SK-N-SH (cell line): ENCODE data around the gene BRINP3. TPM values are rescaled to one million over a fixed set of nuclear protein-coding genes. Genes with fewer than 3 reads are reported as not detected.

Experiments used
- CTCF ChIA-PET: fragments of 300-600, 350-600 bp; formaldehyde crosslinking; extraction: SDS; loops from one replicate; lab custom pipeline; 2021; lab: Yijun Ruan, JAX
- POLR2A ChIA-PET: fragments of 350-600 bp; sonication (Branson Sonifier 250); formaldehyde crosslinking; extraction: SDS; loops from one replicate; lab custom pipeline; 2020; ENCODE audit warnings: antibody characterized with exemption, inconsistent platforms; lab: Yijun Ruan, JAX
- DNase-seq: peaks from one replicate; pipeline ENCODE4 v3.0.0; 2012
- H2AFZ ChIP-seq: fragments of 200-600 bp; sonication (generic); 2 replicates; pipeline ENCODE4 v1.8.1; 2016; ENCODE audit warnings: antibody characterized with exemption, mild to moderate bottlenecking, low read depth
- H3F3A ChIP-seq: fragments of 200-600 bp; sonication (generic); replicated peaks from 2 replicates; pipeline ENCODE3; 2016; ENCODE audit warnings: antibody characterized with exemption, mild to moderate bottlenecking; ENCODE audit not compliant: insufficient read depth
- H3K27ac ChIP-seq, 2 experiments: fragments of 200-500 bp in 1 of 2; fragments of 200-600 bp in 1 of 2; sonication (Bioruptor generic) in 1 of 2; sonication (generic), shearing (Covaris generic) in 1 of 2; 2 replicates each; pipeline versions ENCODE4 v1.5.1 to v1.6.1; 2014 to 2016; ENCODE audit warnings: low read depth in 2 of 2, inconsistent platforms in 1 of 2, low read length in 1 of 2, mild to moderate bottlenecking in 1 of 2, mixed read lengths in 1 of 2
- H3K27me3 ChIP-seq: fragments of 200-600 bp; sonication (generic), shearing (Covaris generic); 2 replicates; pipeline ENCODE4 v1.6.1; 2016; ENCODE audit warnings: mixed run types; ENCODE audit not compliant: insufficient read depth
- H3K36me3 ChIP-seq, 2 experiments: fragments of 200-500 bp in 1 of 2; fragments of 200-600 bp in 1 of 2; sonication (Bioruptor generic) in 1 of 2; sonication (generic) in 1 of 2; replicated peaks in 1 of 2; 2 replicates each; pipeline versions ENCODE3 to v1.5.1; 2014 to 2016; ENCODE audit warnings: low read length in 1 of 2, mild to moderate bottlenecking in 1 of 2; ENCODE audit not compliant: insufficient read depth in 2 of 2, control insufficient read depth in 1 of 2
- H3K4me1 ChIP-seq, 2 experiments: fragments of 200-500 bp in 1 of 2; fragments of 200-600 bp in 1 of 2; sonication (Bioruptor generic) in 1 of 2; sonication (generic), shearing (Covaris generic) in 1 of 2; 2 replicates each; pipeline versions ENCODE4 v1.5.1 to v1.6.1; 2014 to 2016; ENCODE audit warnings: low read depth in 1 of 2, low read length in 1 of 2, mixed run types in 1 of 2; ENCODE audit not compliant: insufficient read depth in 2 of 2, control insufficient read depth in 1 of 2
- H3K4me2 ChIP-seq: fragments of 200-600 bp; sonication (generic), shearing (Covaris generic); 2 replicates; pipeline ENCODE4 v1.6.1; 2017; ENCODE audit warnings: mixed run types
- H3K4me3 ChIP-seq, 2 experiments: fragments of 200-500 bp in 1 of 2; fragments of 200-600 bp in 1 of 2; sonication (Bioruptor generic) in 1 of 2; sonication (generic), shearing (Covaris generic) in 1 of 2; 2 replicates each; pipeline versions ENCODE4 v1.5.1 to v1.8.1; 2014 to 2016; ENCODE audit warnings: low read depth in 2 of 2, inconsistent platforms in 1 of 2, low read length in 1 of 2, mild to moderate bottlenecking in 1 of 2, mixed read lengths in 1 of 2, moderate library complexity in 1 of 2
- H3K79me2 ChIP-seq: fragments of 200-600 bp; sonication (generic); 2 replicates; pipeline ENCODE4 v1.8.1; 2017; ENCODE audit warnings: mild to moderate bottlenecking; ENCODE audit not compliant: insufficient read depth
- H3K9ac ChIP-seq: fragments of 200-600 bp; sonication (generic); 2 replicates; pipeline ENCODE4 v1.6.1; 2017; ENCODE audit warnings: mixed run types
- H3K9me2 ChIP-seq: fragments of 200-600 bp; sonication (generic); 2 replicates; pipeline ENCODE4 v1.6.1; 2017; ENCODE audit warnings: mixed run types
- H3K9me3 ChIP-seq: fragments of 200-600 bp; sonication (generic); 2 replicates; pipeline ENCODE4 v1.6.1; 2017; ENCODE audit warnings: mixed run types, mild to moderate bottlenecking, moderate library complexity
- H4K20me1 ChIP-seq: fragments of 200-600 bp; sonication (generic); 2 replicates; pipeline ENCODE4 v1.6.1; 2017; ENCODE audit warnings: mild to moderate bottlenecking, mixed run types; ENCODE audit not compliant: insufficient read depth
- CHD2 ChIP-seq: fragments of 150-350 bp; IDR thresholded peaks from 2 replicates; pipeline ENCODE4 v1.6.1; 2018; ENCODE audit warnings: low read length; ENCODE audit not compliant: partially characterized antibody
- ELF1 ChIP-seq: IDR thresholded peaks from 2 replicates; pipeline ENCODE4 v1.4.0; 2012
- EP300 ChIP-seq, 2 experiments: IDR thresholded peaks; 2 replicates each; pipeline versions ENCODE4 v1.4.0 to v1.6.1; 2012; ENCODE audit warnings: borderline replicate concordance in 1 of 2, low read depth in 1 of 2, low read length in 1 of 2
- FOXJ3 ChIP-seq: sonication (generic); formaldehyde crosslinking; IDR thresholded peaks from 2 replicates; pipeline ENCODE4 v1.5.1; 2020; ENCODE audit warnings: mild to moderate bottlenecking, missing genetic modification reagents
- FOXM1 ChIP-seq: IDR thresholded peaks from 2 replicates; pipeline ENCODE4 v1.4.0; 2012; ENCODE audit warnings: low read depth, mild to moderate bottlenecking
- GABPA ChIP-seq: IDR thresholded peaks from 2 replicates; pipeline ENCODE4 v1.4.0; 2012; ENCODE audit warnings: low read depth, mild to moderate bottlenecking
- GATA2 ChIP-seq: sonication (generic); formaldehyde crosslinking; IDR thresholded peaks from 2 replicates; pipeline ENCODE4 v1.5.0; 2020; ENCODE audit warnings: mild to moderate bottlenecking, missing genetic modification reagents
- JUND ChIP-seq: IDR thresholded peaks from 2 replicates; pipeline ENCODE4 v1.4.0; 2012
- MAX ChIP-seq: IDR thresholded peaks from 2 replicates; pipeline ENCODE4 v1.4.0; 2012; ENCODE audit warnings: low read depth
- MEF2A ChIP-seq: IDR thresholded peaks from 2 replicates; pipeline ENCODE4 v1.4.0; 2012; ENCODE audit warnings: low read depth, borderline replicate concordance
- POLR2AphosphoS5 ChIP-seq: IDR thresholded peaks from 2 replicates; pipeline ENCODE4 v1.6.1; 2012; ENCODE audit warnings: low read depth, low read length
- RCOR1 ChIP-seq: fragments of 150-350 bp; IDR thresholded peaks from 2 replicates; pipeline ENCODE4 v1.6.1; 2017; ENCODE audit warnings: antibody characterized with exemption, low read length
- RFX5 ChIP-seq: IDR thresholded peaks from 2 replicates; pipeline ENCODE4 v1.6.1; 2012; ENCODE audit warnings: mild to moderate bottlenecking, improper control_type of control experiment, low read length
- RXRA ChIP-seq: IDR thresholded peaks from 2 replicates; pipeline ENCODE4 v1.4.0; 2012; ENCODE audit warnings: low read depth, mild to moderate bottlenecking, borderline replicate concordance
- SIN3A ChIP-seq: IDR thresholded peaks from 2 replicates; pipeline ENCODE4 v1.6.1; 2012; ENCODE audit warnings: low read depth, mild to moderate bottlenecking, low read length, moderate library complexity, borderline replicate concordance
- SMC3 ChIP-seq: IDR thresholded peaks from 2 replicates; pipeline ENCODE4 v1.6.1; 2012; ENCODE audit warnings: low read depth, low read length, improper control_type of control experiment
- TAF1 ChIP-seq: IDR thresholded peaks from 2 replicates; pipeline ENCODE4 v1.6.1; 2012; ENCODE audit warnings: low read depth, mild to moderate bottlenecking, low read length, moderate library complexity, borderline replicate concordance
- TEAD4 ChIP-seq: IDR thresholded peaks from 2 replicates; pipeline ENCODE4 v1.4.0; 2012; ENCODE audit warnings: mild to moderate bottlenecking, borderline replicate concordance; ENCODE audit not compliant: insufficient read depth
- YY1 ChIP-seq: IDR thresholded peaks from 2 replicates; pipeline ENCODE4 v1.4.0; 2012; ENCODE audit warnings: low read depth, mild to moderate bottlenecking
- ZBTB33 ChIP-seq: IDR thresholded peaks from 2 replicates; pipeline ENCODE4 v1.4.0; 2012; ENCODE audit warnings: low read depth, borderline replicate concordance
- WGBS: methylation state at CpG from one replicate; pipeline ENCODE4 v1.1.6; 2017; ENCODE audit warnings: low lambda C conversion rate; 5-methylcytosine and 5-hydroxymethylcytosine counted together
- polyA plus RNA-seq, 3 experiments: library from polyadenylated mRNA; depleted of rRNA; stranded (reverse); fragments of >200 nt; gene quantifications; 2 replicates each; pipeline ENCODE4 v1.2.3, GENCODE V29; 2012
- TF ChIP-seq, protein P1 (sequence below): fragments of 200-600 bp; sonication (generic); IDR thresholded peaks from 2 replicates; pipeline ENCODE4 v1.6.1; 2017; ENCODE audit warnings: antibody characterized with exemption, mild to moderate bottlenecking, moderate library complexity
- TF ChIP-seq, protein P2 (sequence below): fragments of 150-350 bp; IDR thresholded peaks from 2 replicates; pipeline ENCODE4 v1.6.1; 2016; ENCODE audit warnings: mild to moderate bottlenecking, low read depth, low read length

The BRINP3 gene
- polyA plus RNA-seq, 1 of the 3 experiments (the other 2 are of a cell fraction) = not detected

GRCh38 chr1:190491404-190491803 is 13.7 kb upstream of the BRINP3 start:
- H3K9ac ChIP-seq = no peak overlapping the region
- no peak for DNase-seq
- H3K4me2 ChIP-seq = no peak overlapping the region
- ChIA-PET POLR2A (no interaction called here), CTCF (no interaction called here)
- no peaks in the 10 kb centered on the region for H3K9me2 ChIP-seq
- no peaks in the 10 kb centered on the region for H4K20me1 ChIP-seq
- no peaks in the 10 kb centered on the region for H3K36me3 ChIP-seq
- no peaks in the 10 kb centered on the region; a peak in 1 of 4 replicates for H3K4me1 ChIP-seq
- 86% methylated on average over 2 of the region's 2 CpGs for WGBS
- H3K27me3 ChIP-seq = no peaks in the 10 kb centered on the region
- no peak overlapping the region for H3K27ac ChIP-seq
- H3F3A ChIP-seq = no peaks in the 10 kb centered on the region
- TF ChIP-seq SMC3 = no peak
- no peak for TF ChIP-seq ZBTB33
- TF ChIP-seq JUND = no peak
- H3K9me3 ChIP-seq = no peaks in the 10 kb centered on the region
- H2AFZ ChIP-seq = no peak overlapping the region
- no peaks in the 10 kb centered on the region for H3K79me2 ChIP-seq
- no peak overlapping the region for H3K4me3 ChIP-seq

DNA sequence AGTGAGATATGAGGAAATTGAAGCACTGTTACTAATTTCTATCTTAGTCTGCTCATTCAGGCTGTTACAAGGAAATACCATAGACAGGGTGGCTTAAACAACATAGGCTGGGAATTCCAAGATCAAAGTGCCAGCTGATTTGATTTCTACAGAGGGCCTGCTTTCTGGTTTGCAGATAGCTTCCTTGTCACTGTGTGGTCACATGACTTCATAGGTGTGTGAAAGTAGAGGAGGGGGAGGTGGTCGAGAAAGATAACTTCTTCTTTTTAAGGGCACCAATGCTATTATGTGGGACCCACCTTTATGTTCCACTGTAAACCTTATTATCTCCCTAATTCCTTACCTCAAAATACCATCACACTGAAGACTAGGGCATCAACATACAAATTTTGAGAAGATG is 6.4 kb upstream of the BRINP3 start:
- Histone ChIP-seq H3K4me3 (no peak overlapping the region), H3F3A (peaks cover 4% of the 10 kb centered on the region), H3K9me2 (no peaks in the 10 kb centered on the region), H3K27ac (no peak overlapping the region), H3K79me2 (no peaks in the 10 kb centered on the region), H3K9ac (no peak overlapping the region), H3K4me1 (no peaks in the 10 kb centered on the region; a peak in 1 of 4 replicates), H2AFZ (no peak overlapping the region), H3K9me3 (no peaks in the 10 kb centered on the region), H4K20me1 (no peaks in the 10 kb centered on the region), H3K36me3 (no peaks in the 10 kb centered on the region), H3K4me2 (no peak overlapping the region), H3K27me3 (no peaks in the 10 kb centered on the region)
- WGBS = 13% methylated on average over 1 of the region's 1 CpG
- ChIA-PET POLR2A (no interaction called here), CTCF (no interaction called here)
- TF ChIP-seq RFX5 = no peak
- TF ChIP-seq SIN3A = no peak
- TF ChIP-seq GABPA = no peak
- TF ChIP-seq EP300 (IDR thresholded peaks at IDR 0.05; ENCODE audit: borderline replicate concordance in 1 of 2, low read depth in 1 of 2, low read length in 1 of 2) = no peak
- no peak for TF ChIP-seq MAX
- TF ChIP-seq RXRA = no peak
- TF ChIP-seq ELF1 = no peak
- no peak for TF ChIP-seq TEAD4
- TF ChIP-seq, protein P1, sequence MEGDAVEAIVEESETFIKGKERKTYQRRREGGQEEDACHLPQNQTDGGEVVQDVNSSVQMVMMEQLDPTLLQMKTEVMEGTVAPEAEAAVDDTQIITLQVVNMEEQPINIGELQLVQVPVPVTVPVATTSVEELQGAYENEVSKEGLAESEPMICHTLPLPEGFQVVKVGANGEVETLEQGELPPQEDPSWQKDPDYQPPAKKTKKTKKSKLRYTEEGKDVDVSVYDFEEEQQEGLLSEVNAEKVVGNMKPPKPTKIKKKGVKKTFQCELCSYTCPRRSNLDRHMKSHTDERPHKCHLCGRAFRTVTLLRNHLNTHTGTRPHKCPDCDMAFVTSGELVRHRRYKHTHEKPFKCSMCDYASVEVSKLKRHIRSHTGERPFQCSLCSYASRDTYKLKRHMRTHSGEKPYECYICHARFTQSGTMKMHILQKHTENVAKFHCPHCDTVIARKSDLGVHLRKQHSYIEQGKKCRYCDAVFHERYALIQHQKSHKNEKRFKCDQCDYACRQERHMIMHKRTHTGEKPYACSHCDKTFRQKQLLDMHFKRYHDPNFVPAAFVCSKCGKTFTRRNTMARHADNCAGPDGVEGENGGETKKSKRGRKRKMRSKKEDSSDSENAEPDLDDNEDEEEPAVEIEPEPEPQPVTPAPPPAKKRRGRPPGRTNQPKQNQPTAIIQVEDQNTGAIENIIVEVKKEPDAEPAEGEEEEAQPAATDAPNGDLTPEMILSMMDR = no peak
- no peak for TF ChIP-seq GATA2 (CRISPR knock-in tag)
- no peak for TF ChIP-seq TAF1
- no peak for TF ChIP-seq FOXM1
- TF ChIP-seq, protein P2, sequence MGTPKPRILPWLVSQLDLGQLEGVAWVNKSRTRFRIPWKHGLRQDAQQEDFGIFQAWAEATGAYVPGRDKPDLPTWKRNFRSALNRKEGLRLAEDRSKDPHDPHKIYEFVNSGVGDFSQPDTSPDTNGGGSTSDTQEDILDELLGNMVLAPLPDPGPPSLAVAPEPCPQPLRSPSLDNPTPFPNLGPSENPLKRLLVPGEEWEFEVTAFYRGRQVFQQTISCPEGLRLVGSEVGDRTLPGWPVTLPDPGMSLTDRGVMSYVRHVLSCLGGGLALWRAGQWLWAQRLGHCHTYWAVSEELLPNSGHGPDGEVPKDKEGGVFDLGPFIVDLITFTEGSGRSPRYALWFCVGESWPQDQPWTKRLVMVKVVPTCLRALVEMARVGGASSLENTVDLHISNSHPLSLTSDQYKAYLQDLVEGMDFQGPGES = no peak
- no peak for TF ChIP-seq CHD2
- no peak for TF ChIP-seq YY1
- no peak for TF ChIP-seq RCOR1
- no peak for TF ChIP-seq MEF2A
- TF ChIP-seq POLR2AphosphoS5 = no peak
- TF ChIP-seq FOXJ3 (CRISPR knock-in tag) = no peak
- no peak for DNase-seq
